Stomach (tissue), 4 donors: ENCODE data around the gene FOXL2.
A peak's percentile ranks its signal among the peaks of the same experiment; 100 is the strongest.

ENCODE experiments used
- CTCF ChIP-seq, 7 experiments: fragments of 450-650 bp in 4 of 7; fragments of 200-600 bp in 3 of 7; sonication (generic) in 3 of 7; IDR thresholded peaks; one replicate each; pipeline ENCODE4 v1.5.1; 2016 to 2019; ENCODE audit warnings: antibody characterized with exemption in 7 of 7, control low read depth in 2 of 7, mild to moderate bottlenecking in 1 of 7
- POLR2A ChIP-seq, 4 donors: fragments of 450-650 bp; IDR thresholded peaks; one replicate each; pipeline ENCODE4 v1.6.1; 2016; ENCODE audit warnings: antibody characterized with exemption in 4 of 4, control low read depth in 2 of 4, mild to moderate bottlenecking in 1 of 4, moderate library complexity in 1 of 4

GRCh38 chr3:138935863-138936740, 10.8 kb downstream of the FOXL2 start:
- TF ChIP-seq CTCF (IDR thresholded peaks at IDR 0.05) (peak in 5 of 7 experiments; percentile 61 to 96 (median 90)), POLR2A (IDR thresholded peaks at IDR 0.05) (no peak)
